ENCODE measurements around the gene VPS51.
A peak's percentile ranks its signal among the peaks of the same experiment; 100 is the strongest.
"Not testable (repeated sequence)": the region's sequence is repeated elsewhere in the genome, so short reads cannot be mapped to it uniquely, and the experiment has no call there.

The VPS51 gene

GRCh38 chr11:65108469-65109123, 12.6 kb downstream of the VPS51 start:
- no peak for DNase-seq

GRCh38 chr11:65109231-65110198, 13.5 kb downstream of the VPS51 start:
- DNase-seq, result no peak

GRCh38 chr11:65110354-65110861, 14.4 kb downstream of the VPS51 start:
- DNase-seq, result peak; percentile 97

- no peak for DNase-seq
Observed at GRCh38 chr11:65111159-65111743, 15.2 kb downstream of the VPS51 start.

- DNase-seq, result peak; percentile 95
Observed at GRCh38 chr11:65111744-65112545, 15.9 kb downstream of the VPS51 start, which contains the start of gene TM7SF2. TSS of gene TM7SF2 (plus strand) at chr11:65111872. CDS start at chr11:65112016, 144 bp downstream.

GRCh38 chr11:65112546-65113360, 16.7 kb downstream of the VPS51 start:
- peak; percentile 73 for DNase-seq

GRCh38 chr11:65113361-65113756, 17.3 kb downstream of the VPS51 start:
- no peak for DNase-seq

- no peak for DNase-seq
Observed at GRCh38 chr11:65113839-65114238, 17.8 kb downstream of the VPS51 start.

GRCh38 chr11:65114538-65115171, 18.6 kb downstream of the VPS51 start:
- no peak for DNase-seq

GRCh38 chr11:65115361-65116082, 19.5 kb downstream of the VPS51 start:
- no peak for DNase-seq

GRCh38 chr11:65116370-65117205, 20.6 kb downstream of the VPS51 start:
- DNase-seq, result peak; percentile 51

- peak; percentile 100 for DNase-seq
Observed at GRCh38 chr11:65117206-65118096, 21.4 kb downstream of the VPS51 start, which contains the start of gene ZNHIT2. TSS of gene ZNHIT2 (minus strand) at chr11:65117701. CDS start at chr11:65117653, 48 bp downstream.

- no peak for DNase-seq
Observed at GRCh38 chr11:65118097-65118837, 22.3 kb downstream of the VPS51 start.

GRCh38 chr11:65118891-65119669, 23.1 kb downstream of the VPS51 start:
- not testable (repeated sequence) for DNase-seq

- no peak for DNase-seq
Observed at GRCh38 chr11:65119670-65119995, 23.6 kb downstream of the VPS51 start.

- no peak for DNase-seq
Observed at GRCh38 chr11:65120831-65121230, 24.8 kb downstream of the VPS51 start.

GRCh38 chr11:65121447-65121864, 25.4 kb downstream of the VPS51 start:
- no peak for DNase-seq

All from activated gamma-delta T cell treated with Interleukin-2 at 50 U/mL for 16 hours (primary cell).